Measurements from ENCODE around the gene SUGCT.
"Not testable (repeated sequence)": the region's sequence is repeated elsewhere in the genome, so short reads cannot be mapped to it uniquely, and the experiment has no call there.

Gene SUGCT

GRCh38 chr7:40641701-40642100, 506.9 kb downstream of the SUGCT start:
- no peak for DNase-seq

- no peak for DNase-seq
Observed at GRCh38 chr7:40643664-40644063, 508.9 kb downstream of the SUGCT start.

GRCh38 chr7:40644454-40645188, 509.8 kb downstream of the SUGCT start:
- no peak for DNase-seq

GRCh38 chr7:40645197-40645596, 510.4 kb downstream of the SUGCT start:
- no peak for DNase-seq

- no peak for DNase-seq
Observed at GRCh38 chr7:40646717-40647116, 511.9 kb downstream of the SUGCT start.

GRCh38 chr7:40647719-40648118, 512.9 kb downstream of the SUGCT start:
- peak; percentile 69 for DNase-seq

GRCh38 chr7:40649247-40649646, 514.4 kb downstream of the SUGCT start:
- no peak for DNase-seq

GRCh38 chr7:40650903-40651302, 516.1 kb downstream of the SUGCT start:
- not testable (repeated sequence) for DNase-seq

- DNase-seq, result no peak
Observed at GRCh38 chr7:40654171-40654570, 519.4 kb downstream of the SUGCT start.

- DNase-seq, result no peak
Observed at GRCh38 chr7:40655426-40655825, 520.6 kb downstream of the SUGCT start.

- DNase-seq, result no peak
Observed at GRCh38 chr7:40656349-40656748, 521.5 kb downstream of the SUGCT start.

- peak; percentile 47 for DNase-seq
Observed at GRCh38 chr7:40658729-40659128, 523.9 kb downstream of the SUGCT start.

GRCh38 chr7:40659231-40659630, 524.4 kb downstream of the SUGCT start:
- DNase-seq, result peak; percentile 13

- peak; percentile 85 for DNase-seq
Observed at GRCh38 chr7:40673285-40673684, 538.5 kb downstream of the SUGCT start.

GRCh38 chr7:40674316-40674715, 539.5 kb downstream of the SUGCT start:
- DNase-seq, result peak; percentile 40

- DNase-seq, result no peak
Observed at GRCh38 chr7:40675741-40676140, 540.9 kb downstream of the SUGCT start.

GRCh38 chr7:40676221-40676620, 541.4 kb downstream of the SUGCT start:
- DNase-seq, result peak; percentile 41

- no peak for DNase-seq
Observed at GRCh38 chr7:40680657-40681056, 545.9 kb downstream of the SUGCT start.

GRCh38 chr7:40682696-40683095, 547.9 kb downstream of the SUGCT start:
- DNase-seq, result peak; percentile 47

GRCh38 chr7:40694026-40694809, 559.4 kb downstream of the SUGCT start:
- DNase-seq, result no peak

GRCh38 chr7:40694991-40695390, 560.2 kb downstream of the SUGCT start:
- DNase-seq, result no peak

GRCh38 chr7:40697653-40698052, 562.8 kb downstream of the SUGCT start:
- peak; percentile 22 for DNase-seq

GRCh38 chr7:40698214-40698920, 563.6 kb downstream of the SUGCT start:
- peak; percentile 58 for DNase-seq

- no peak for DNase-seq
Observed at GRCh38 chr7:40698921-40699260, 564.1 kb downstream of the SUGCT start.

Measured in fibroblast of skin of right biceps (primary cell).